GM12878 (cell line): ENCODE results near the gene RBM15B. TPM values are rescaled to one million over a fixed set of nuclear protein-coding genes. Genes with fewer than 3 reads are reported as not detected.

Experiments
- ATAC-seq: fragments of 200-7000 bp; cut with Tn5 transposase; 3 replicates; pipeline ENCODE4 v1.9.1; 2020; ENCODE audit warnings: mild to moderate bottlenecking, moderate library complexity
- BruUV-seq: library from RNA; stranded (reverse); fragments of 400-500 nt; replicated peaks from 2 replicates; lab custom pipeline; 2021; lab: Mats Ljungman, UMichigan
- CTCF ChIA-PET: fragments of 300-600 bp; sonication (Branson Sonifier 250); formaldehyde crosslinking; extraction: SDS; loops from one replicate; lab custom pipeline; 2021; ENCODE audit warnings: inconsistent platforms; lab: Yijun Ruan, JAX
- POLR2A ChIA-PET: fragments of 350-600 bp; formaldehyde crosslinking; extraction: SDS; loops from one replicate; lab custom pipeline; 2021; ENCODE audit warnings: inconsistent platforms; lab: Charles Lee
- RAD21 ChIA-PET: fragments of 300-600 bp; sonication (Branson Sonifier 250); formaldehyde crosslinking; loops from one replicate; lab custom pipeline; 2023; ENCODE audit warnings: antibody characterized with exemption; ENCODE audit not compliant: unreplicated experiment; lab: Charles Lee
- SMC1A ChIA-PET: fragments of 300-600 bp; sonication (Branson Sonifier 250); formaldehyde crosslinking; loops from one replicate; lab custom pipeline; 2023; ENCODE audit not compliant: unreplicated experiment, uncharacterized antibody; lab: Charles Lee
- DNase-seq: peaks from one replicate; pipeline ENCODE4 v3.0.0-alpha.2; 2011; ENCODE audit warnings: low read depth, low spot score
- FAIRE-seq: peaks from 3 replicates; lab custom pipeline; 2011; peaks lifted over from hg19 to GRCh38; lab: Jason Lieb, UNC
- H2AFZ ChIP-seq: 2 replicates; pipeline ENCODE4 v1.6.0; 2011; ENCODE audit warnings: low read depth, low read length, control low read depth; ENCODE audit not compliant: control insufficient read depth
- H3K27ac ChIP-seq: 2 replicates; pipeline ENCODE4 v1.5.1; 2011; ENCODE audit warnings: control low read depth; ENCODE audit not compliant: control insufficient read depth, insufficient read depth
- H3K27me3 ChIP-seq, 2 experiments: replicated peaks in 1 of 2; 2 replicates each; pipeline versions ENCODE4 v1.6.0 to v1.6.1; 2011; ENCODE audit warnings: low read length in 1 of 2; ENCODE audit not compliant: control insufficient read depth in 2 of 2, insufficient read depth in 2 of 2
- H3K36me3 ChIP-seq, 2 experiments: 2 replicates each; pipeline ENCODE4 v1.5.1; 2011; ENCODE audit warnings: low read length in 1 of 2; ENCODE audit not compliant: control insufficient read depth in 2 of 2, insufficient read depth in 2 of 2
- H3K4me1 ChIP-seq: 2 replicates; pipeline ENCODE4 v1.6.1; 2011; ENCODE audit warnings: mild to moderate bottlenecking, low read length, moderate library complexity, mixed read lengths; ENCODE audit not compliant: control insufficient read depth, insufficient read depth
- H3K4me2 ChIP-seq: 2 replicates; pipeline ENCODE4 v1.6.0; 2011; ENCODE audit warnings: control low read depth; ENCODE audit not compliant: control insufficient read depth, insufficient read depth
- H3K4me3 ChIP-seq: fragments of 200-600 bp; sonication (generic); 2 replicates; pipeline ENCODE4 v1.5.1; 2016
- H3K79me2 ChIP-seq: 2 replicates; pipeline ENCODE4 v1.6.0; 2011; ENCODE audit warnings: low read length; ENCODE audit not compliant: control insufficient read depth, insufficient read depth
- H3K9ac ChIP-seq: 2 replicates; pipeline ENCODE4 v1.8.0; 2011; ENCODE audit warnings: low read length, control low read depth, mixed read lengths; ENCODE audit not compliant: control insufficient read depth, insufficient read depth
- H3K9me3 ChIP-seq: replicated peaks from 3 replicates; pipeline ENCODE4 v1.5.1; 2011; ENCODE audit warnings: mild to moderate bottlenecking, low read length; ENCODE audit not compliant: control insufficient read depth, insufficient read depth
- H4K20me1 ChIP-seq: 2 replicates; pipeline ENCODE4 v1.6.0; 2011; ENCODE audit not compliant: control insufficient read depth, insufficient read depth
- CHD2 ChIP-seq: IDR thresholded peaks from 2 replicates; pipeline ENCODE4 v1.6.1; 2011; ENCODE audit warnings: low read depth, low read length, improper control_type of control experiment, borderline replicate concordance
- CREM ChIP-seq: IDR thresholded peaks from 2 replicates; pipeline ENCODE4 v1.6.1; 2014; ENCODE audit warnings: antibody characterized with exemption, low read depth
- FOS ChIP-seq: IDR thresholded peaks from 3 replicates; pipeline ENCODE4 v1.6.1; 2011; ENCODE audit warnings: borderline replicate concordance; ENCODE audit not compliant: insufficient read length; ENCODE audit errors: extremely low read depth
- FOXK2 ChIP-seq: fragments of 450-650 bp; IDR thresholded peaks from 2 replicates; pipeline ENCODE4 v1.6.1; 2017; ENCODE audit warnings: mild to moderate bottlenecking, moderate library complexity
- GATAD2B ChIP-seq: fragments of 450-650 bp; conservative IDR thresholded peaks from 2 replicates; pipeline ENCODE4 v1.6.1; 2017; ENCODE audit warnings: low read depth, mild to moderate bottlenecking, moderate library complexity
- HDAC6 ChIP-seq: fragments of 200-600 bp; sonication (generic); IDR thresholded peaks from one replicate; pipeline ENCODE4 v1.8.0; 2017; ENCODE audit warnings: antibody characterized with exemption; ENCODE audit not compliant: unreplicated experiment
- MTA2 ChIP-seq: fragments of 450-650 bp; IDR thresholded peaks from 2 replicates; pipeline ENCODE4 v1.6.1; 2016; ENCODE audit warnings: low read depth, mild to moderate bottlenecking, moderate library complexity
- MYC ChIP-seq: IDR thresholded peaks from 2 replicates; pipeline ENCODE4 v1.6.1; 2011; ENCODE audit warnings: mild to moderate bottlenecking, low read length, moderate library complexity, inconsistent platforms; ENCODE audit not compliant: insufficient read depth, insufficient replicate concordance, insufficient read length, severe bottlenecking
- NRF1 ChIP-seq: conservative IDR thresholded peaks from 2 replicates; pipeline ENCODE4 v1.6.1; 2011; ENCODE audit warnings: mild to moderate bottlenecking, low read depth, low read length, improper control_type of control experiment
- PAX8 ChIP-seq: fragments of 450-650 bp; IDR thresholded peaks from 2 replicates; pipeline ENCODE4 v1.6.1; 2017; ENCODE audit warnings: mild to moderate bottlenecking, moderate library complexity
- PML ChIP-seq: IDR thresholded peaks from 2 replicates; pipeline ENCODE4 v1.6.1; 2012; ENCODE audit warnings: low read length, inconsistent platforms
- RAD51 ChIP-seq: fragments of 450-650 bp; IDR thresholded peaks from 2 replicates; pipeline ENCODE4 v1.6.1; 2016; ENCODE audit warnings: moderate library complexity, mild to moderate bottlenecking, inconsistent platforms
- STAT3 ChIP-seq: IDR thresholded peaks from 2 replicates; pipeline ENCODE4 v1.6.1; 2011; ENCODE audit warnings: low read depth, low read length, improper control_type of control experiment
- WGBS: methylation state at CpG from one replicate; pipeline ENCODE4 v1.1.6; 2016; ENCODE audit warnings: low lambda C conversion rate; ENCODE audit not compliant: insufficient replicate concordance, insufficient coverage; ENCODE audit errors: missing lambda C conversion rate; 5-methylcytosine and 5-hydroxymethylcytosine counted together
- in situ Hi-C: fragments of 300-500 bp; cut with MboI; formaldehyde crosslinking; loops from 9 replicates; pipeline ENCODE4 v1.14.3; 2018; ENCODE audit warnings: mixed read lengths
- intact Hi-C: fragments of 100-400 bp; cut with micrococcal nuclease; formaldehyde crosslinking; loops from one replicate; pipeline ENCODE4 v1.14.2; 2022; ENCODE audit not compliant: unreplicated experiment
- polyA plus RNA-seq, 11 experiments: library from polyadenylated mRNA; depleted of rRNA in 4 of 11; unstranded in 6 of 11; stranded (reverse) in 5 of 11; fragments of >200 nt; fragmentation: Nextera tagmentation in 4 of 11; fragmentation: Illumina TruSeq in 1 of 11; extraction: Ambion mirVana in 4 of 11; extraction: Trizol in 1 of 11; gene quantifications; 1 replicate in 1 of 11; 2 replicates in 10 of 11; pipeline versions ENCODE4 v1.2.1 to v1.2.3, GENCODE V29; 2011 to 2016; ENCODE audit warnings: inconsistent platforms in 2 of 11, missing spikeins in 2 of 11, low read depth in 1 of 11
- total RNA-seq, 4 experiments: library from RNA; depleted of rRNA in 3 of 4; stranded (reverse); fragments of >200 nt in 3 of 4; fragmentation: Illumina TruSeq in 1 of 4; extraction: Trizol in 1 of 4; gene quantifications; 2 replicates each; pipeline versions ENCODE4 v1.2.1 to v1.2.3, GENCODE V29; 2013 to 2021
- TF ChIP-seq, protein P1 (sequence below): IDR thresholded peaks from 2 replicates; pipeline ENCODE4 v1.6.1; 2011; ENCODE audit warnings: mild to moderate bottlenecking, low read depth, low read length, moderate library complexity; ENCODE audit not compliant: insufficient replicate concordance
- TF ChIP-seq, protein P2 (sequence below): fragments of 450-650 bp; IDR thresholded peaks from 2 replicates; pipeline ENCODE4 v1.6.1; 2018; ENCODE audit warnings: mild to moderate bottlenecking, low read depth, moderate library complexity; ENCODE audit not compliant: partially characterized antibody
- TF ChIP-seq, protein P3 (sequence below): fragments of 450-650 bp; IDR thresholded peaks from 2 replicates; pipeline ENCODE4 v1.6.1; 2016; ENCODE audit warnings: mild to moderate bottlenecking
- TF ChIP-seq, protein P4 (sequence below): IDR thresholded peaks from 2 replicates; pipeline ENCODE4 v1.6.1; 2011; ENCODE audit warnings: borderline replicate concordance, low read depth, mild to moderate bottlenecking, moderate library complexity, mixed read lengths, low read length; ENCODE audit not compliant: insufficient read depth; ENCODE audit errors: extremely low read length

Gene RBM15B
- total and polyA plus RNA-seq, 10 of the 15 experiments (the other 5 are each of a cell fraction or from before 2014, with no cell fraction given) = 2.4 to 34.5 (median 19.1) TPM

DNA sequence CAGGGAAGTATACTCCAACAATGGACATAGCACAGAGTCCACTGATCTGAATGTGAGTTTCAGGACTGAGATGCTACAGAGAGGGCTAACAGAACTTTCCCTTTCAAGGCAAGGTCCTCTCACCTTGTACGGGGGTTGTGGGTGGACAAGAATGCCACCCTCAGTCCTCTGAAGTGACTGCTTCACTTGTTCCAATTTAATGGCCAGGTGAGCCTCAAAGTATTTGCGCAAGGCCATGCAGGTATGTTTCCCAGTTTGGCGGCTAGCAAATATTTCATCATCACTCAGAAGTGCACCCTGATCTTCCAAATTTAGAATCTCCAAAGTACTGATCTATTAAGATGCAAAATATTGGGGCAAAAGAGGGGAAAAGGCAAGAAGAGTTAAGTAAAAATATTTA is 38.1 kb downstream of the RBM15B start:
- H3K9ac ChIP-seq = no peak overlapping the region
- TF ChIP-seq GATAD2B = no peak
- TF ChIP-seq PML = no peak
- no peak for TF ChIP-seq FOS
- no peak for TF ChIP-seq CHD2
- no peak for TF ChIP-seq FOXK2
- TF ChIP-seq, protein P1, sequence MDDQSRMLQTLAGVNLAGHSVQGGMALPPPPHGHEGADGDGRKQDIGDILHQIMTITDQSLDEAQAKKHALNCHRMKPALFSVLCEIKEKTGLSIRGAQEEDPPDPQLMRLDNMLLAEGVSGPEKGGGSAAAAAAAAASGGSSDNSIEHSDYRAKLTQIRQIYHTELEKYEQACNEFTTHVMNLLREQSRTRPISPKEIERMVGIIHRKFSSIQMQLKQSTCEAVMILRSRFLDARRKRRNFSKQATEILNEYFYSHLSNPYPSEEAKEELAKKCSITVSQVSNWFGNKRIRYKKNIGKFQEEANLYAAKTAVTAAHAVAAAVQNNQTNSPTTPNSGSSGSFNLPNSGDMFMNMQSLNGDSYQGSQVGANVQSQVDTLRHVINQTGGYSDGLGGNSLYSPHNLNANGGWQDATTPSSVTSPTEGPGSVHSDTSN = no peak
- TF ChIP-seq RAD51 = no peak
- no peak for TF ChIP-seq MTA2
- TF ChIP-seq MYC = no peak
- no peak for TF ChIP-seq NRF1
- TF ChIP-seq, protein P2, sequence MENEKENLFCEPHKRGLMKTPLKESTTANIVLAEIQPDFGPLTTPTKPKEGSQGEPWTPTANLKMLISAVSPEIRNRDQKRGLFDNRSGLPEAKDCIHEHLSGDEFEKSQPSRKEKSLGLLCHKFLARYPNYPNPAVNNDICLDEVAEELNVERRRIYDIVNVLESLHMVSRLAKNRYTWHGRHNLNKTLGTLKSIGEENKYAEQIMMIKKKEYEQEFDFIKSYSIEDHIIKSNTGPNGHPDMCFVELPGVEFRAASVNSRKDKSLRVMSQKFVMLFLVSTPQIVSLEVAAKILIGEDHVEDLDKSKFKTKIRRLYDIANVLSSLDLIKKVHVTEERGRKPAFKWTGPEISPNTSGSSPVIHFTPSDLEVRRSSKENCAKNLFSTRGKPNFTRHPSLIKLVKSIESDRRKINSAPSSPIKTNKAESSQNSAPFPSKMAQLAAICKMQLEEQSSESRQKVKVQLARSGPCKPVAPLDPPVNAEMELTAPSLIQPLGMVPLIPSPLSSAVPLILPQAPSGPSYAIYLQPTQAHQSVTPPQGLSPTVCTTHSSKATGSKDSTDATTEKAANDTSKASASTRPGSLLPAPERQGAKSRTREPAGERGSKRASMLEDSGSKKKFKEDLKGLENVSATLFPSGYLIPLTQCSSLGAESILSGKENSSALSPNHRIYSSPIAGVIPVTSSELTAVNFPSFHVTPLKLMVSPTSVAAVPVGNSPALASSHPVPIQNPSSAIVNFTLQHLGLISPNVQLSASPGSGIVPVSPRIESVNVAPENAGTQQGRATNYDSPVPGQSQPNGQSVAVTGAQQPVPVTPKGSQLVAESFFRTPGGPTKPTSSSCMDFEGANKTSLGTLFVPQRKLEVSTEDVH = no peak
- TF ChIP-seq CREM = no peak
- no peak for TF ChIP-seq PAX8
- no peak for TF ChIP-seq HDAC6
- TF ChIP-seq, protein P3, sequence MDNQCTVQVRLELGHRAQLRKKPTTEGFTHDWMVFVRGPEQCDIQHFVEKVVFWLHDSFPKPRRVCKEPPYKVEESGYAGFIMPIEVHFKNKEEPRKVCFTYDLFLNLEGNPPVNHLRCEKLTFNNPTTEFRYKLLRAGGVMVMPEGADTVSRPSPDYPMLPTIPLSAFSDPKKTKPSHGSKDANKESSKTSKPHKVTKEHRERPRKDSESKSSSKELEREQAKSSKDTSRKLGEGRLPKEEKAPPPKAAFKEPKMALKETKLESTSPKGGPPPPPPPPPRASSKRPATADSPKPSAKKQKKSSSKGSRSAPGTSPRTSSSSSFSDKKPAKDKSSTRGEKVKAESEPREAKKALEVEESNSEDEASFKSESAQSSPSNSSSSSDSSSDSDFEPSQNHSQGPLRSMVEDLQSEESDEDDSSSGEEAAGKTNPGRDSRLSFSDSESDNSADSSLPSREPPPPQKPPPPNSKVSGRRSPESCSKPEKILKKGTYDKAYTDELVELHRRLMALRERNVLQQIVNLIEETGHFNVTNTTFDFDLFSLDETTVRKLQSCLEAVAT = no peak
- TF ChIP-seq STAT3 = no peak
- TF ChIP-seq, protein P4, sequence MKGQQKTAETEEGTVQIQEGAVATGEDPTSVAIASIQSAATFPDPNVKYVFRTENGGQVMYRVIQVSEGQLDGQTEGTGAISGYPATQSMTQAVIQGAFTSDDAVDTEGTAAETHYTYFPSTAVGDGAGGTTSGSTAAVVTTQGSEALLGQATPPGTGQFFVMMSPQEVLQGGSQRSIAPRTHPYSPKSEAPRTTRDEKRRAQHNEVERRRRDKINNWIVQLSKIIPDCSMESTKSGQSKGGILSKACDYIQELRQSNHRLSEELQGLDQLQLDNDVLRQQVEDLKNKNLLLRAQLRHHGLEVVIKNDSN = no peak
- H3K27ac ChIP-seq = no peak overlapping the region
- FAIRE-seq (no peak), ATAC-seq (no peak), DNase-seq (no peak)
- ChIA-PET POLR2A (interaction anchor here (0.6 kb wide), 1 partner anchor 10 kb away, joined by 3 read pairs; no protein-coding TSS in a partner anchor), CTCF (no interaction called here), RAD21 (interaction anchor here (1.6 kb wide), 1 partner anchor 253 kb away, joined by 3 read pairs; no protein-coding TSS in a partner anchor), SMC1A (interaction anchor here (0.9 to 1.4 kb wide), 2 partner anchors 10 to 32 kb away, joined by 3 to 4 read pairs; no protein-coding TSS in a partner anchor)
- intact Hi-C loops (no loop called here), in situ Hi-C loops (no loop called here)
- BruUV-seq = no TSS peak
- no peaks in the 10 kb centered on the region for H3K9me3 ChIP-seq
- no peak overlapping the region for H2AFZ ChIP-seq
- no peaks in the 10 kb centered on the region for H4K20me1 ChIP-seq
- no peak overlapping the region for H3K4me2 ChIP-seq
- no peaks in the 10 kb centered on the region for H3K4me1 ChIP-seq
- WGBS = 96% methylated on average over 3 of the region's 3 CpGs
- H3K79me2 ChIP-seq = no peaks in the 10 kb centered on the region
- H3K27me3 ChIP-seq = no peaks in the 10 kb centered on the region
- H3K4me3 ChIP-seq = no peak overlapping the region
- H3K36me3 ChIP-seq = peaks cover 12 to 28% of the 10 kb centered on the region in 2 experiments
